GM12878 (cell line): ENCODE measurements around the gene GNG12. TPM values are rescaled to one million over a fixed set of nuclear protein-coding genes. Genes with fewer than 3 reads are reported as not detected.

Source experiments
- BHLHE40 ChIP-seq, 2 experiments: fragments of 450-650 bp in 1 of 2; IDR thresholded peaks; 2 replicates each; pipeline ENCODE4 v1.6.1; 2011 to 2017; ENCODE audit warnings: low read depth in 2 of 2, borderline replicate concordance in 1 of 2, improper control_type of control experiment in 1 of 2, low read length in 1 of 2, mild to moderate bottlenecking in 1 of 2
- DPF2 ChIP-seq: fragments of 450-650 bp; IDR thresholded peaks from 2 replicates; pipeline ENCODE4 v1.6.1; 2017; ENCODE audit warnings: mild to moderate bottlenecking
- EP300 ChIP-seq, 2 experiments: fragments of 150-350 bp in 1 of 2; IDR thresholded peaks; 2 replicates each; pipeline ENCODE4 v1.6.1; 2011 to 2012; ENCODE audit warnings: low read depth in 2 of 2, low read length in 2 of 2, borderline replicate concordance in 1 of 2, improper control_type of control experiment in 1 of 2, inconsistent platforms in 1 of 2; ENCODE audit not compliant: control insufficient read depth in 1 of 2
- HDAC2 ChIP-seq: fragments of 200-600 bp; sonication (generic); IDR thresholded peaks from 2 replicates; pipeline ENCODE4 v1.6.1; 2017
- HDAC6 ChIP-seq: fragments of 200-600 bp; sonication (generic); IDR thresholded peaks from one replicate; pipeline ENCODE4 v1.8.0; 2017; ENCODE audit warnings: antibody characterized with exemption; ENCODE audit not compliant: unreplicated experiment
- IKZF2 ChIP-seq, 2 experiments: fragments of 450-650 bp; IDR thresholded peaks; 2 replicates each; pipeline ENCODE4 v1.6.1; 2017; ENCODE audit warnings: mild to moderate bottlenecking in 2 of 2, moderate library complexity in 2 of 2
- JUND ChIP-seq: IDR thresholded peaks from 2 replicates; pipeline ENCODE4 v1.6.1; 2012; ENCODE audit warnings: low read depth, mild to moderate bottlenecking, low read length, improper control_type of control experiment, moderate library complexity
- KAT2A ChIP-seq: conservative IDR thresholded peaks from 2 replicates; pipeline ENCODE4 v1.6.1; 2011; ENCODE audit warnings: low read depth, low read length; ENCODE audit not compliant: control insufficient read depth
- NR2F1 ChIP-seq: fragments of 450-650 bp; conservative IDR thresholded peaks from 2 replicates; pipeline ENCODE4 v1.6.1; 2017; ENCODE audit warnings: mild to moderate bottlenecking
- NRF1 ChIP-seq: conservative IDR thresholded peaks from 2 replicates; pipeline ENCODE4 v1.6.1; 2011; ENCODE audit warnings: mild to moderate bottlenecking, low read depth, low read length, improper control_type of control experiment
- POLR2A ChIP-seq: IDR thresholded peaks from 2 replicates; pipeline ENCODE4 v1.6.1; 2011; ENCODE audit warnings: low read depth, mild to moderate bottlenecking, low read length
- SIN3A ChIP-seq: IDR thresholded peaks from 2 replicates; pipeline ENCODE4 v1.6.1; 2012; ENCODE audit warnings: low read depth, low read length, improper control_type of control experiment
- SMARCA5 ChIP-seq: fragments of 450-650 bp; IDR thresholded peaks from 2 replicates; pipeline ENCODE4 v1.6.1; 2017; ENCODE audit warnings: mild to moderate bottlenecking
- SMC3 ChIP-seq: IDR thresholded peaks from 2 replicates; pipeline ENCODE4 v1.6.1; 2011; ENCODE audit warnings: low read length, improper control_type of control experiment, borderline replicate concordance
- SRF ChIP-seq, 2 experiments: IDR thresholded peaks; 2 replicates each; pipeline ENCODE4 v1.6.1; 2011; ENCODE audit warnings: low read depth in 2 of 2, low read length in 2 of 2, mild to moderate bottlenecking in 1 of 2, moderate library complexity in 1 of 2
- TBL1XR1 ChIP-seq: IDR thresholded peaks from 2 replicates; pipeline ENCODE4 v1.6.1; 2012; ENCODE audit warnings: low read depth, low read length, improper control_type of control experiment
- TCF7 ChIP-seq: IDR thresholded peaks from 2 replicates; pipeline ENCODE4 v1.6.1; 2014; ENCODE audit warnings: antibody characterized with exemption, borderline replicate concordance
- YY1 ChIP-seq: IDR thresholded peaks from 2 replicates; pipeline ENCODE4 v1.6.1; 2011; ENCODE audit warnings: low read depth, mild to moderate bottlenecking, low read length
- polyA plus RNA-seq, 11 experiments: library from polyadenylated mRNA; depleted of rRNA in 4 of 11; unstranded in 6 of 11; stranded (reverse) in 5 of 11; fragments of >200 nt; fragmentation: Nextera tagmentation in 4 of 11; fragmentation: Illumina TruSeq in 1 of 11; extraction: Ambion mirVana in 4 of 11; extraction: Trizol in 1 of 11; gene quantifications; 1 replicate in 1 of 11; 2 replicates in 10 of 11; pipeline versions ENCODE4 v1.2.1 to v1.2.3, GENCODE V29; 2011 to 2016; ENCODE audit warnings: inconsistent platforms in 2 of 11, missing spikeins in 2 of 11, low read depth in 1 of 11
- total RNA-seq, 4 experiments: library from RNA; depleted of rRNA in 3 of 4; stranded (reverse); fragments of >200 nt in 3 of 4; fragmentation: Illumina TruSeq in 1 of 4; extraction: Trizol in 1 of 4; gene quantifications; 2 replicates each; pipeline versions ENCODE4 v1.2.1 to v1.2.3, GENCODE V29; 2013 to 2021
- TF ChIP-seq, protein P1 (sequence below): fragments of 450-650 bp; formaldehyde crosslinking; IDR thresholded peaks from 2 replicates; pipeline ENCODE4 v1.4.0; 2022; ENCODE audit warnings: mild to moderate bottlenecking, moderate library complexity

GNG12 gene
- total and polyA plus RNA-seq, 10 of the 15 experiments (the other 5 are each of a cell fraction or from before 2014, with no cell fraction given): 0.22 to 32.8 (median 0.35) TPM

- TF ChIP-seq, protein P1, sequence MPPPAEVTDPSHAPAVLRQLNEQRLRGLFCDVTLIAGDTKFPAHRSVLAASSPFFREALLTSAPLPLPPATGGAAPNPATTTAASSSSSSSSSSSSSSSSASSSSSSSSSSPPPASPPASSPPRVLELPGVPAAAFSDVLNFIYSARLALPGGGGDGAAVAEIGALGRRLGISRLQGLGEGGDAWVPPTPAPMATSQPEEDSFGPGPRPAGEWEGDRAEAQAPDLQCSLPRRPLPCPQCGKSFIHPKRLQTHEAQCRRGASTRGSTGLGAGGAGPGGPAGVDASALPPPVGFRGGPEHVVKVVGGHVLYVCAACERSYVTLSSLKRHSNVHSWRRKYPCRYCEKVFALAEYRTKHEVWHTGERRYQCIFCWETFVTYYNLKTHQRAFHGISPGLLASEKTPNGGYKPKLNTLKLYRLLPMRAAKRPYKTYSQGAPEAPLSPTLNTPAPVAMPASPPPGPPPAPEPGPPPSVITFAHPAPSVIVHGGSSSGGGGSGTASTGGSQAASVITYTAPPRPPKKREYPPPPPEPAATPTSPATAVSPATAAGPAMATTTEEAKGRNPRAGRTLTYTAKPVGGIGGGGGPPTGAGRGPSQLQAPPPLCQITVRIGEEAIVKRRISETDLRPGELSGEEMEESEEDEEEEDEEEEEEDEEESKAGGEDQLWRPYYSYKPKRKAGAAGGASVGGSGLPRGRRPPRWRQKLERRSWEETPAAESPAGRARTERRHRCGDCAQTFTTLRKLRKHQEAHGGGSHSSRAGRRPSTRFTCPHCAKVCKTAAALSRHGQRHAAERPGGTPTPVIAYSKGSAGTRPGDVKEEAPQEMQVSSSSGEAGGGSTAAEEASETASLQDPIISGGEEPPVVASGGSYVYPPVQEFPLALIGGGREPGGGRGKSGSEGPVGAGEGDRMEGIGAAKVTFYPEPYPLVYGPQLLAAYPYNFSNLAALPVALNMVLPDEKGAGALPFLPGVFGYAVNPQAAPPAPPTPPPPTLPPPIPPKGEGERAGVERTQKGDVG: no peak
- TF ChIP-seq BHLHE40 (IDR thresholded peaks at IDR 0.05; ENCODE audit: borderline replicate concordance in 1 of 2, low read depth in 2 of 2, low read length in 1 of 2) (peak in 1 of 2 experiments; percentile 60; a peak in 2 of 4 replicates), EP300 (IDR thresholded peaks at IDR 0.05; ENCODE audit: borderline replicate concordance in 1 of 2, control insufficient read depth in 1 of 2, low read depth in 2 of 2, low read length in 2 of 2) (peak in 1 of 2 experiments; percentile 38; a peak in 2 of 4 replicates), NRF1 (no peak), IKZF2 (IDR thresholded peaks at IDR 0.05) (peak; percentile 71; a peak in 3 of 4 replicates), POLR2A (no peak), HDAC6 (no peak), JUND (no peak), SMARCA5 (no peak), NR2F1 (no peak), YY1 (no peak), TBL1XR1 (no peak), KAT2A (no peak), SMC3 (no peak), SRF (IDR thresholded peaks at IDR 0.05; ENCODE audit: low read depth in 2 of 2, low read length in 2 of 2) (no peak), DPF2 (no peak), SIN3A (no peak), TCF7 (no peak), HDAC2 (no peak)
- TF ChIP-seq, all 136 proteins: peak for 10
Observed at GRCh38 chr1:67749844-67750690, 83.2 kb downstream of the GNG12 start (continued).
